Measurements from ENCODE around the gene PPP1R12A.

GRCh38 chr12:79945433-79945832 lies 10.5 kb upstream of the PPP1R12A start:
- no peak for TF ChIP-seq POLR2AphosphoS5 (IDR thresholded peaks at IDR 0.05)
- TF ChIP-seq POLR2A (IDR thresholded peaks at IDR 0.05) = no peak
- no peak for TF ChIP-seq CTCF (IDR thresholded peaks at IDR 0.05)
- TF ChIP-seq EP300 (IDR thresholded peaks at IDR 0.05) = no peak
